ENCODE measurements around the gene MRPL28.

MRPL28 gene

DNA sequence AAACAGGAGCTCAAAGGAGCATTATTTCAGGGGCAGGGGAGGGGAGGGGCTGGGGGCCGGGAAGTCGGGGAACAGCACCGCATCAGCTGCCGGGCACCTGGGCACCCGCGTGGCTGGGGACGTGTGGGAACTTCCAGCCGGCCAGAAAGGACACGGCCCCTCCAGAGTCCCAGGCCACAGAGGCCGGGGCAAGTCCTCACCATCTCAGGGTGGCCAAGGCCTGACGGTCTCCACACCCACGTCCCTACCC is 10.3 kb upstream of the MRPL28 start:
- H3K9me3 ChIP-seq (ENCODE audit: insufficient read depth, low read length), result no peaks in the 10 kb centered on the region
- H3F3A ChIP-seq (ENCODE audit: insufficient read depth), result peaks cover 11% of the 10 kb centered on the region
- H3K79me2 ChIP-seq (ENCODE audit: insufficient read depth, low read length), result peaks cover 3% of the 10 kb centered on the region; the same call in 1 of the 2 replicates
- TF ChIP-seq, protein P1, sequence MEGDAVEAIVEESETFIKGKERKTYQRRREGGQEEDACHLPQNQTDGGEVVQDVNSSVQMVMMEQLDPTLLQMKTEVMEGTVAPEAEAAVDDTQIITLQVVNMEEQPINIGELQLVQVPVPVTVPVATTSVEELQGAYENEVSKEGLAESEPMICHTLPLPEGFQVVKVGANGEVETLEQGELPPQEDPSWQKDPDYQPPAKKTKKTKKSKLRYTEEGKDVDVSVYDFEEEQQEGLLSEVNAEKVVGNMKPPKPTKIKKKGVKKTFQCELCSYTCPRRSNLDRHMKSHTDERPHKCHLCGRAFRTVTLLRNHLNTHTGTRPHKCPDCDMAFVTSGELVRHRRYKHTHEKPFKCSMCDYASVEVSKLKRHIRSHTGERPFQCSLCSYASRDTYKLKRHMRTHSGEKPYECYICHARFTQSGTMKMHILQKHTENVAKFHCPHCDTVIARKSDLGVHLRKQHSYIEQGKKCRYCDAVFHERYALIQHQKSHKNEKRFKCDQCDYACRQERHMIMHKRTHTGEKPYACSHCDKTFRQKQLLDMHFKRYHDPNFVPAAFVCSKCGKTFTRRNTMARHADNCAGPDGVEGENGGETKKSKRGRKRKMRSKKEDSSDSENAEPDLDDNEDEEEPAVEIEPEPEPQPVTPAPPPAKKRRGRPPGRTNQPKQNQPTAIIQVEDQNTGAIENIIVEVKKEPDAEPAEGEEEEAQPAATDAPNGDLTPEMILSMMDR (IDR thresholded peaks at IDR 0.05; ENCODE audit: insufficient read depth, low read length, poor library complexity, severe bottlenecking), result no peak
- TF ChIP-seq EZH2phosphoT487 (conservative IDR thresholded peaks at IDR 0.05; ENCODE audit: low read length), result no peak
- peak overlapping the region; percentile 89 for H3K9ac ChIP-seq (ENCODE audit: low read length)
- no peak overlapping the region for H3K27ac ChIP-seq (ENCODE audit: low read depth, low read length)
- H3K4me3 ChIP-seq (ENCODE audit: insufficient read depth, low read length, poor library complexity, severe bottlenecking), result peak overlapping the region; percentile 88
- H4K20me1 ChIP-seq (ENCODE audit: low read depth, low read length), result no peaks in the 10 kb centered on the region
- H3K36me3 ChIP-seq (ENCODE audit: low read length), result no peaks in the 10 kb centered on the region
- H2AFZ ChIP-seq (ENCODE audit: low read depth, low read length, severe bottlenecking), result no peak overlapping the region
- H3K4me2 ChIP-seq (ENCODE audit: low read depth, low read length, poor library complexity, severe bottlenecking), result peak overlapping the region; percentile 65
- H3K27me3 ChIP-seq (ENCODE audit: low read length), result no peaks in the 10 kb centered on the region
- no peaks in the 10 kb centered on the region for H3K9me2 ChIP-seq (replicated peaks; ENCODE audit: insufficient read depth, low read length)

DNA sequence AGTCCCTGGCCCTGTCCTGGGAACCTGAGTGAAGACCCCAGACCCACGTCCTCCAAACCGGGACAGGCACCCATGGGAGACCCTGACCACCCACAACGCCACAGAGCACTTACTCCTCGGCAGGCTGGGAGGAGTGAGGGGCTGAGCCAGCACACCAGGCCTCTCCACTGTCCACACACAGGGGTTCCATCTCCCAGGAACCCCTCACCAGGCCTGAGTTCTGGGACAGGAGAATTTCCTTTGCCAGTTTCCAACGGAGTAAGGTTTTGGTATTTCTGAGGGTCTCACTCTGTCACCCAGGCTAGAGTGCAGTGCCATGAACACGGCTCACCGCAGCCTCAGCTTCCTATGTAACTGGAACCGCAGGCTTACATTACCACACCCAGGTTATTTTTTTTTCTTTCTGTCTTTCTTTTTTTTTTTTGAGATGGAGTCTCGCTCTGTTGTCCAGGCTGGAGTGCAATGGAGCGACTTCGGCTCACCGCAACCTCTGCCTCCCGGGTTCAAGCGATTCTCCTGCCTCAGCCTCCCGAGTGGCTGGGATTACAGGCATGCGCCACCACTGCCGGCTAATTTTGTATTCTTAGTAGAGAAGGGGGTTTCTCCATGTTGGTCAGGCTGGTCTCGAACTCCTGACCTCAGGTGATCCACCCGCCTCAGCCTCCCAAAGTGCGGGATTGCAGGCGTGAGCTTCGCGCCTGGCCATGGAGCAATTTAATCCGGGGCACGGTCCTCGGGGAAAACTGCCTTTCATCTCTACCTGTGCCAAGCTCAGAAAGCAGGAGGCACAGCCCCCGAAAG is 9.8 kb upstream of the MRPL28 start:
- TF ChIP-seq, protein P1 (IDR thresholded peaks at IDR 0.05; ENCODE audit: insufficient read depth, low read length, poor library complexity, severe bottlenecking), result no peak
- no peak for TF ChIP-seq EZH2phosphoT487 (conservative IDR thresholded peaks at IDR 0.05; ENCODE audit: low read length)
- Histone ChIP-seq H3K36me3 (ENCODE audit: low read length) (no peaks in the 10 kb centered on the region), H3K27ac (ENCODE audit: low read depth, low read length) (no peak overlapping the region), H2AFZ (ENCODE audit: low read depth, low read length, severe bottlenecking) (no peak overlapping the region), H3K27me3 (ENCODE audit: low read length) (no peaks in the 10 kb centered on the region), H3F3A (ENCODE audit: insufficient read depth) (peaks cover 11% of the 10 kb centered on the region), H3K9ac (ENCODE audit: low read length) (no peak overlapping the region), H3K4me3 (ENCODE audit: insufficient read depth, low read length, poor library complexity, severe bottlenecking) (no peak overlapping the region), H3K79me2 (ENCODE audit: insufficient read depth, low read length) (peaks cover 3% of the 10 kb centered on the region; the same call in 1 of the 2 replicates), H4K20me1 (ENCODE audit: low read depth, low read length) (no peaks in the 10 kb centered on the region), H3K9me2 (replicated peaks; ENCODE audit: insufficient read depth, low read length) (no peaks in the 10 kb centered on the region), H3K9me3 (ENCODE audit: insufficient read depth, low read length) (no peaks in the 10 kb centered on the region), H3K4me2 (ENCODE audit: low read depth, low read length, poor library complexity, severe bottlenecking) (peak overlapping the region; percentile 65)

DNA sequence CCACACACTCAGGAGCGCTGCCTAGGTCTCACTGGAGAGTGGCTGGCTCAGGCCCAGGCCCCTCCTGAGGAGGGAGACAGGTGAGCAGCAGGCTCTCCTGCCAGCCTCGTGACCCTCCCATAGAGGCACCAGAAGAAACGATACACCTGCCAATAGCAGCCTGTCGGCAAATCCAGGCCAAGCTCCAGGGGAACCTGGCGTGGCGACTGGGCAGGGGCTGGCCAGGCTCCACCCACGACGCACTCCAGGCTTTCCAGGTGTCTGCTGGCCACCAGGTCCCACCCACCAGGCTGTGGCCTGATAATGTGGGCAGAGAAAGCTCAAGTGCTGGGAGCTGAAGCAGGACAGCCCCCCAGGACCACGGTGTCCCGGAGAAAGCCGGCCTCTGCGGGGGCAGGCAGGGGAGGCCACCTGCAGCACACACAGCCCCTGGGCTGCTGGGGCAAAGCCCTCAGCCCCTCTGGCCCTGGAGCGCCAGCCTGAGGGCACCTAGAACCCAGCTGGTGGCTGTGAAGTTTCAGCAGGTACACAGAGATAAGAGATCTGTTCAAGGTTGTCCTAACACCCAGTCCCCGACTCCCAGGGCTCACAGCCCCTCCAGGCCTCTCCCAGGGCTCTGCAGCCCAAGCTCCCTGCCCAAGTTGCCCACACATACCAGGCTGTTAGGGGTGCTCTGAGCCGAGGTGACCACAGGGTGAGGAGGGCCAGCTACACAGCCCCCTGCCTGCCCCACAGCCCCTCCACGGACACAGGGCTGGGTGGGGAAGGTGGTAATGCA is 9.0 kb upstream of the MRPL28 start:
- H3K9me3 ChIP-seq (ENCODE audit: insufficient read depth, low read length), result no peaks in the 10 kb centered on the region
- H3K27ac ChIP-seq (ENCODE audit: low read depth, low read length), result no peak overlapping the region

More for the DNA sequence above, 9.0 kb upstream of the MRPL28 start:
- no peak overlapping the region for H3K4me2 ChIP-seq (ENCODE audit: low read depth, low read length, poor library complexity, severe bottlenecking)
- H3K36me3 ChIP-seq (ENCODE audit: low read length), result no peaks in the 10 kb centered on the region
- peaks cover 3% of the 10 kb centered on the region; the same call in 1 of the 2 replicates for H3K79me2 ChIP-seq (ENCODE audit: insufficient read depth, low read length)
- no peak for TF ChIP-seq EZH2phosphoT487 (conservative IDR thresholded peaks at IDR 0.05; ENCODE audit: low read length)
- TF ChIP-seq, protein P1 (IDR thresholded peaks at IDR 0.05; ENCODE audit: insufficient read depth, low read length, poor library complexity, severe bottlenecking), result no peak
- no peak overlapping the region for H3K4me3 ChIP-seq (ENCODE audit: insufficient read depth, low read length, poor library complexity, severe bottlenecking)
- H4K20me1 ChIP-seq (ENCODE audit: low read depth, low read length), result no peaks in the 10 kb centered on the region
- no peaks in the 10 kb centered on the region for H3K27me3 ChIP-seq (ENCODE audit: low read length)
- H3F3A ChIP-seq (ENCODE audit: insufficient read depth), result peaks cover 11% of the 10 kb centered on the region
- H3K9ac ChIP-seq (ENCODE audit: low read length), result no peak overlapping the region
- H2AFZ ChIP-seq (ENCODE audit: low read depth, low read length, severe bottlenecking), result no peak overlapping the region
- H3K9me2 ChIP-seq (replicated peaks; ENCODE audit: insufficient read depth, low read length), result no peaks in the 10 kb centered on the region
